Spleen (tissue), 7 donors: ENCODE results near the gene CTBP1.

Experiments
- POLR2AphosphoS5 ChIP-seq, 3 donors: sonication (generic); formaldehyde crosslinking; IDR thresholded peaks; one replicate each; pipeline ENCODE4 v1.5.1; 2017; ENCODE audit warnings: antibody characterized with exemption in 3 of 3
- TF ChIP-seq, protein P1 (sequence below), 11 experiments: fragments of 200-600 bp in 7 of 11; fragments of 450-650 bp in 4 of 11; sonication (generic) in 4 of 11; IDR thresholded peaks in 8 of 11; conservative IDR thresholded peaks in 3 of 11; 1 replicate in 7 of 11; 2 replicates in 4 of 11; pipeline versions ENCODE4 v1.4.0 to v1.8.0; 2016 to 2021; ENCODE audit warnings: antibody characterized with exemption in 11 of 11, inconsistent platforms in 4 of 11, mild to moderate bottlenecking in 1 of 11
- donor health status: DM: no; HTN: no; CAD: no; lungs with moderate emphysema.
- donor health status: DM: no; HTN: no; CAD: no.
- donor health status: DM: no; HTN: no; CAD: no.

- TF ChIP-seq, protein P1, sequence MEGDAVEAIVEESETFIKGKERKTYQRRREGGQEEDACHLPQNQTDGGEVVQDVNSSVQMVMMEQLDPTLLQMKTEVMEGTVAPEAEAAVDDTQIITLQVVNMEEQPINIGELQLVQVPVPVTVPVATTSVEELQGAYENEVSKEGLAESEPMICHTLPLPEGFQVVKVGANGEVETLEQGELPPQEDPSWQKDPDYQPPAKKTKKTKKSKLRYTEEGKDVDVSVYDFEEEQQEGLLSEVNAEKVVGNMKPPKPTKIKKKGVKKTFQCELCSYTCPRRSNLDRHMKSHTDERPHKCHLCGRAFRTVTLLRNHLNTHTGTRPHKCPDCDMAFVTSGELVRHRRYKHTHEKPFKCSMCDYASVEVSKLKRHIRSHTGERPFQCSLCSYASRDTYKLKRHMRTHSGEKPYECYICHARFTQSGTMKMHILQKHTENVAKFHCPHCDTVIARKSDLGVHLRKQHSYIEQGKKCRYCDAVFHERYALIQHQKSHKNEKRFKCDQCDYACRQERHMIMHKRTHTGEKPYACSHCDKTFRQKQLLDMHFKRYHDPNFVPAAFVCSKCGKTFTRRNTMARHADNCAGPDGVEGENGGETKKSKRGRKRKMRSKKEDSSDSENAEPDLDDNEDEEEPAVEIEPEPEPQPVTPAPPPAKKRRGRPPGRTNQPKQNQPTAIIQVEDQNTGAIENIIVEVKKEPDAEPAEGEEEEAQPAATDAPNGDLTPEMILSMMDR (IDR thresholded peaks at IDR 0.05 in 8 of 11, conservative IDR thresholded peaks at IDR 0.05 in 3 of 11): no peak
- no peak for TF ChIP-seq POLR2AphosphoS5 (IDR thresholded peaks at IDR 0.05)
Measured at GRCh38 chr4:1227816-1228215, 21.1 kb downstream of the CTBP1 start.
